ENCODE data around the gene PTPRH.

- TF ChIP-seq, protein P1, sequence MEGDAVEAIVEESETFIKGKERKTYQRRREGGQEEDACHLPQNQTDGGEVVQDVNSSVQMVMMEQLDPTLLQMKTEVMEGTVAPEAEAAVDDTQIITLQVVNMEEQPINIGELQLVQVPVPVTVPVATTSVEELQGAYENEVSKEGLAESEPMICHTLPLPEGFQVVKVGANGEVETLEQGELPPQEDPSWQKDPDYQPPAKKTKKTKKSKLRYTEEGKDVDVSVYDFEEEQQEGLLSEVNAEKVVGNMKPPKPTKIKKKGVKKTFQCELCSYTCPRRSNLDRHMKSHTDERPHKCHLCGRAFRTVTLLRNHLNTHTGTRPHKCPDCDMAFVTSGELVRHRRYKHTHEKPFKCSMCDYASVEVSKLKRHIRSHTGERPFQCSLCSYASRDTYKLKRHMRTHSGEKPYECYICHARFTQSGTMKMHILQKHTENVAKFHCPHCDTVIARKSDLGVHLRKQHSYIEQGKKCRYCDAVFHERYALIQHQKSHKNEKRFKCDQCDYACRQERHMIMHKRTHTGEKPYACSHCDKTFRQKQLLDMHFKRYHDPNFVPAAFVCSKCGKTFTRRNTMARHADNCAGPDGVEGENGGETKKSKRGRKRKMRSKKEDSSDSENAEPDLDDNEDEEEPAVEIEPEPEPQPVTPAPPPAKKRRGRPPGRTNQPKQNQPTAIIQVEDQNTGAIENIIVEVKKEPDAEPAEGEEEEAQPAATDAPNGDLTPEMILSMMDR (IDR thresholded peaks at IDR 0.05) = no peak
- no peak for TF ChIP-seq POLR2A (IDR thresholded peaks at IDR 0.05)
These were observed 42.6 kb downstream of the PTPRH start, which contains the start of gene DNAAF3 for GRCh38 chr19:55166530-55167268.

Data from lower leg skin (tissue), 3 donors.